ENCODE results near the gene HDAC1. TPM values are rescaled to one million over a fixed set of nuclear protein-coding genes. Genes with fewer than 3 reads are reported as not detected.

Gene HDAC1
- total and polyA plus RNA-seq, 2 experiments from 2014 or later, result 53.8 to 58.5 TPM

DNA sequence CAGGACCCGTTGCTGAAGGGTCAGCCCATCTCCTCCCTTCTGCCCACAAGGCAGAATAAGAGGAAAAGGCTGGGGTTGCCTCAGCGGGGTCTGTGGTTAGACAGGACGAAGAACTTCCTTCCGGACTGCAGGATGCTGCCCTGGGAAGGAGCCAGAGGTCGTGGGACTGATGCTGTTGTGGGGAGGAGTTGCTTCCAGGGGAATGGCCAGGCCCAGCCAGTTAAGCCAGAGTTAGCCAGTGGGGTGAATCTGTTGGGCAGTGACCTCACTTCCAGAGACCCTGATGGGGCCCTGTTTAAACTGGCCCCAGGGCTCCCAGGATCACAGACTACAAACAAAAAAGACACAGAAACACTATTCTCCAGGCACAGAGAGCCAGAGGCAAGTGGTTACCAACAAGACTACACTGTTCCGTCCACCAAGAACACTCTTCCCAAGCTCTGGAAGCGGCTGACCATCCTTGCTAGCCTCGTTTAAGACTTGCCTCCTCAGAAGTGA is 57.4 kb downstream of the HDAC1 start:
- no peak for DNase-seq
- Histone ChIP-seq H3K9ac (no peak overlapping the region), H4K20me1 (ENCODE audit: insufficient read depth) (no peaks in the 10 kb centered on the region), H3K9me3 (ENCODE audit: low read depth) (no peaks in the 10 kb centered on the region), H3K4me3 (no peak overlapping the region), H3K27me3 (replicated peaks; ENCODE audit: insufficient read depth) (no peaks in the 10 kb centered on the region), H3K79me2 (ENCODE audit: insufficient read depth) (no peaks in the 10 kb centered on the region), H3K36me3 (ENCODE audit: low read depth) (no peaks in the 10 kb centered on the region), H3K4me1 (ENCODE audit: insufficient read depth) (peaks cover 23% of the 10 kb centered on the region), H2AFZ (no peak overlapping the region), H3F3A (ENCODE audit: insufficient read depth) (peaks cover 12% of the 10 kb centered on the region; the same call in 1 of the 2 replicates), H3K27ac (no peak overlapping the region), H3K4me2 (ENCODE audit: unreplicated experiment) (no peak overlapping the region), H3K9me2 (ENCODE audit: insufficient read depth) (no peaks in the 10 kb centered on the region)
- in situ Hi-C loops (cut with MboI), result no loop called here
- WGBS, 2 experiments (ENCODE audit: low coverage in 1 of 2, low lambda C conversion rate in 2 of 2, missing lambda C conversion rate in 2 of 2), result 63 to 66% methylated on average over 8 of the region's 8 CpGs
- TF ChIP-seq EZH2phosphoT487 (IDR thresholded peaks at IDR 0.05; ENCODE audit: insufficient read depth, low read depth) (no peak), EZH2 (IDR thresholded peaks at IDR 0.05; ENCODE audit: insufficient read depth, poor library complexity, severe bottlenecking) (no peak)

DNA sequence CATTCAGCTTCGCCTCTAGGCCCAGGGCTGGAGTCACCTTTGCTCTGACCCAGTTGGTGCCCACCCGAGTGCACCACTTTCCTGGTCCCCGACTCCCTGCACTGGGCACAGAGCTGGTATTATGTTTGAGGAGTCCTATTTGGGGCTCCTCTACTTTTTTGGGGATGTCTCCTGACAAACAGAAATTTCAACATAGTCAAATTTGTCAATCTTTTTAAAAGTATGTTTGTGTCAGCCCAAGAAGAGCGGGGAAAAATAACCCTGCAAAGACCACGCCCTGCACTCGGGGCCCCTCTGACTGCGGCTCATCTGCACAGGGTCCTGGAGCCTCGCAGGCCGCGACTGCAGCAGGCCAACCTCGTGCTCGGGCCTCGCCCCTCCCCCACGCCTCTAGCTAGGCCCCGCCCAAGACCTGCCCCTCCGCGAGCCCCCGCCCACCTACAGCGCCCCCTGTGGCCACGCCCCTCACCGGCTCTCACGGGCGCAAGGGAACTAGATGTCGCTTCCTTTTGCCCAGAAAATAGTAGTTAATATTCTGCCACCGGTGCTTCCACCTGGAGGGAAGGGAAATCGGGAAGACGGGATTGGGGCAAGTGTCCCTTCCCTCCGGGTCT is 59.0 kb downstream of the HDAC1 start:
- WGBS, 2 experiments (ENCODE audit: low coverage in 1 of 2, low lambda C conversion rate in 2 of 2, missing lambda C conversion rate in 2 of 2), result 21 to 26% methylated on average over 17 to 28 of the region's 28 CpGs
- peak; percentile 89 for DNase-seq
- peaks cover 27% of the 10 kb centered on the region for H3K4me1 ChIP-seq (ENCODE audit: insufficient read depth)
- peak overlapping the region; percentile 52 for H3K27ac ChIP-seq
- H3K4me3 ChIP-seq, result peak overlapping the region; percentile 78
- H4K20me1 ChIP-seq (ENCODE audit: insufficient read depth), result no peaks in the 10 kb centered on the region
- TF ChIP-seq EZH2 (IDR thresholded peaks at IDR 0.05; ENCODE audit: insufficient read depth, poor library complexity, severe bottlenecking), result no peak
- TF ChIP-seq EZH2phosphoT487 (IDR thresholded peaks at IDR 0.05; ENCODE audit: insufficient read depth, low read depth), result no peak
- peak overlapping the region; percentile 82 for H3K4me2 ChIP-seq (ENCODE audit: unreplicated experiment)
- no peaks in the 10 kb centered on the region for H3K9me2 ChIP-seq (ENCODE audit: insufficient read depth)
- H3K9ac ChIP-seq, result peak overlapping the region; percentile 93
- no peaks in the 10 kb centered on the region for H3K9me3 ChIP-seq (ENCODE audit: low read depth)
- H2AFZ ChIP-seq, result peak overlapping the region; percentile 82
- peaks cover 12% of the 10 kb centered on the region; the same call in 1 of the 2 replicates for H3F3A ChIP-seq (ENCODE audit: insufficient read depth)
- no peaks in the 10 kb centered on the region for H3K79me2 ChIP-seq (ENCODE audit: insufficient read depth)
- no peaks in the 10 kb centered on the region for H3K36me3 ChIP-seq (ENCODE audit: low read depth)
- in situ Hi-C loops (cut with MboI), result no loop called here
- H3K27me3 ChIP-seq (replicated peaks; ENCODE audit: insufficient read depth), result no peaks in the 10 kb centered on the region

DNA sequence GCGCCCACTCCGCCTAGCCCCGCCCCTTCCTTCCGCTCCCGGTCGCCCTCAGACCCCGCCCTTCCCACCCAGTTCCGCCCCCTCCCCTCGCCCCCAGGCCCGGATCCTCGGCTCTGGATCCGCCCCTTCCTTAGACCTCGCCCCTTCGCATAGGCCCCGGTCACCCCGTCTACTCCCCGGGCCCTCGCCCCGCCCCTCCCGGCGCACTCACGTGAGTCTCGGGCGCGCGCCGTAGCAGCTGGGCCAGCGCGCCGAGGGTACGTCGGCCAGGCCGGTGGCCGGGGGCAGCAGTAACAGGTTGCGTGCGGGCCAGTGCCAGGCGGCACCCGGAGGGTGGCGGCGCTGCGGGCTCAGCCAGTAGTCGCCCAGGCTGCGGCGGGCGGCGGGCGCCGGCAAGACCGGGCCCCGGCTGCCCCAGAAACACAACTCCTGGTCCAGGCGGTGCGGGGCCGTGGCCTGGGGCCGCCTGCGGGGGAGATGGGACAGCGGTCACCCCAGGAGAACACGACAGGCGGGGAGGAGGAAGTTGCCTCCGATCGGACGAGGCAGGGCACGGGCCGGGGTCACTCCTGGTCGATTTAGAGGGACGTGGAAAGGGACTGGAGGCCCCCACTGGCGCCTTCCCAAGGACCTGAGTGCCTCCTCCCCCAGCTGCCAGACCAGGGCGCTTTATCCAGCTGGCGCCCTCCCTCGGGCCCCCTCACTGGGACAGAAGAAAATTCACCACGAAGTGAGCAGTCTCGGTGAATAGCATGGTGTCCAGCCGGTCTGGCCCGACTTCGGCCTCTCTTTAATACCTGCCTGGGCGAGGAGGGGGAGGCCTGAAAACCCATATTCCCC is 59.7 kb downstream of the HDAC1 start:
- 2% methylated on average over 49 to 67 of the region's 75 CpGs for WGBS, 2 experiments (ENCODE audit: low coverage in 1 of 2, low lambda C conversion rate in 2 of 2, missing lambda C conversion rate in 2 of 2)
- in situ Hi-C loops (cut with MboI), result no loop called here

DNA sequence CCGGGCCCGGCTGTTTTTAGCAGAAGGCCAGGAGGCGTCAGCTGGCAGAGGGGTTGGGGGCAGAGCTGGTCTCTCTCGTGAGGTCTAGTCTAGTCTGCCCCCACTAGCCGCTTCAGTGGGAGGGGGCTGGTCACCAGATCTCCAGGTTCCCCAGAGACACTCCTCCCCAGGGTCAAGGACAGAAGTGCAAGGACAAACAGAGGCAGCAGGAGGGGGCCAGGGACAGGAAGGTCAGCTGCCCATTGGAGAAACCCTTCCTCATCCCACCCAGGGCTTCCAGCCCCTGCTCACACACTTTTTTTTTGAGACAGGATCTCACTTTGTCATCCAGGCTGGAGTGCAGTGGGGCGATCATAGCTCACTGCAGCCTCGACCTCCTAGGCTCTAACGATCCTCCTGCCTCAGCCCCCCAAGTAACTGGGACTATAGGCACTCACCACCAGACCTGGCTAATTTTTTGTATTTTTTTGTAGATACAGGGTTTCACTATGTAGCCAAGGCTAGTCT is 60.4 kb downstream of the HDAC1 start:
- Histone ChIP-seq H3K36me3 (ENCODE audit: low read depth) (no peaks in the 10 kb centered on the region), H3K27ac (peak overlapping the region; percentile 52), H2AFZ (peak overlapping the region; percentile 82), H3F3A (ENCODE audit: insufficient read depth) (peaks cover 12% of the 10 kb centered on the region; the same call in 1 of the 2 replicates), H4K20me1 (ENCODE audit: insufficient read depth) (no peaks in the 10 kb centered on the region), H3K4me3 (peak overlapping the region; percentile 78), H3K9me2 (ENCODE audit: insufficient read depth) (no peaks in the 10 kb centered on the region), H3K27me3 (replicated peaks; ENCODE audit: insufficient read depth) (no peaks in the 10 kb centered on the region), H3K4me2 (ENCODE audit: unreplicated experiment) (peak overlapping the region; percentile 82), H3K9me3 (ENCODE audit: low read depth) (no peaks in the 10 kb centered on the region), H3K9ac (peak overlapping the region; percentile 93), H3K79me2 (ENCODE audit: insufficient read depth) (no peaks in the 10 kb centered on the region), H3K4me1 (ENCODE audit: insufficient read depth) (peaks cover 27% of the 10 kb centered on the region)
- WGBS, 2 experiments (ENCODE audit: low coverage in 1 of 2, low lambda C conversion rate in 2 of 2, missing lambda C conversion rate in 2 of 2), result 35 to 40% methylated on average over 8 of the region's 8 CpGs
- TF ChIP-seq EZH2 (IDR thresholded peaks at IDR 0.05; ENCODE audit: insufficient read depth, poor library complexity, severe bottlenecking) (no peak), EZH2phosphoT487 (IDR thresholded peaks at IDR 0.05; ENCODE audit: insufficient read depth, low read depth) (no peak)
- in situ Hi-C loops (cut with MboI), result no loop called here
- no peak for DNase-seq

More for the DNA sequence above, 59.7 kb downstream of the HDAC1 start:
- peak overlapping the region; percentile 82 for H3K4me2 ChIP-seq (ENCODE audit: unreplicated experiment)
- H3F3A ChIP-seq (ENCODE audit: insufficient read depth), result peaks cover 12% of the 10 kb centered on the region; the same call in 1 of the 2 replicates
- TF ChIP-seq EZH2phosphoT487 (IDR thresholded peaks at IDR 0.05; ENCODE audit: insufficient read depth, low read depth) (no peak), EZH2 (IDR thresholded peaks at IDR 0.05; ENCODE audit: insufficient read depth, poor library complexity, severe bottlenecking) (no peak)
- H3K4me3 ChIP-seq, result peak overlapping the region; percentile 78
- peaks cover 27% of the 10 kb centered on the region for H3K4me1 ChIP-seq (ENCODE audit: insufficient read depth)
- peak overlapping the region; percentile 93 for H3K9ac ChIP-seq
- H3K9me3 ChIP-seq (ENCODE audit: low read depth), result no peaks in the 10 kb centered on the region
- H3K79me2 ChIP-seq (ENCODE audit: insufficient read depth), result no peaks in the 10 kb centered on the region
- H2AFZ ChIP-seq, result peak overlapping the region; percentile 82
- H3K36me3 ChIP-seq (ENCODE audit: low read depth), result no peaks in the 10 kb centered on the region
- peak overlapping the region; percentile 52 for H3K27ac ChIP-seq
- peak; percentile 95 for DNase-seq
- H3K9me2 ChIP-seq (ENCODE audit: insufficient read depth), result no peaks in the 10 kb centered on the region
- H3K27me3 ChIP-seq (replicated peaks; ENCODE audit: insufficient read depth), result no peaks in the 10 kb centered on the region
- H4K20me1 ChIP-seq (ENCODE audit: insufficient read depth), result no peaks in the 10 kb centered on the region

All from GM23248 (cell line).